ENCODE data around the gene NEK9.

The NEK9 gene

GRCh38 chr14:75109877-75110276 lies 17.0 kb downstream of the NEK9 start:
- TF ChIP-seq CTCF (conservative IDR thresholded peaks at IDR 0.05; ENCODE audit: low read length) = no peak
- DNase-seq (ENCODE audit: low read depth) = no peak
- no peak overlapping the region for H3K4me3 ChIP-seq (ENCODE audit: low read length)

GRCh38 chr14:75107186-75107585 lies 19.7 kb downstream of the NEK9 start:
- no peak for TF ChIP-seq CTCF (conservative IDR thresholded peaks at IDR 0.05; ENCODE audit: low read length)
- no peak overlapping the region for H3K4me3 ChIP-seq (ENCODE audit: low read length)
- DNase-seq (ENCODE audit: low read depth) = no peak

- TF ChIP-seq CTCF (conservative IDR thresholded peaks at IDR 0.05; ENCODE audit: low read length) = no peak
- no peak for DNase-seq (ENCODE audit: low read depth)
- no peak overlapping the region for H3K4me3 ChIP-seq (ENCODE audit: low read length)
Observed at GRCh38 chr14:75101491-75101890, 25.4 kb downstream of the NEK9 start.

GRCh38 chr14:75098682-75099081 lies 28.2 kb downstream of the NEK9 start:
- no peak for TF ChIP-seq CTCF (conservative IDR thresholded peaks at IDR 0.05; ENCODE audit: low read length)
- DNase-seq (ENCODE audit: low read depth) = no peak
- no peak overlapping the region for H3K4me3 ChIP-seq (ENCODE audit: low read length)

- no peak overlapping the region for H3K4me3 ChIP-seq (ENCODE audit: low read length)
- DNase-seq (ENCODE audit: low read depth) = no peak
- no peak for TF ChIP-seq CTCF (conservative IDR thresholded peaks at IDR 0.05; ENCODE audit: low read length)
Observed at GRCh38 chr14:75098212-75098611, 28.6 kb downstream of the NEK9 start.

GRCh38 chr14:75096959-75097358 lies 29.9 kb downstream of the NEK9 start:
- no peak for TF ChIP-seq CTCF (conservative IDR thresholded peaks at IDR 0.05; ENCODE audit: low read length)
- H3K4me3 ChIP-seq (ENCODE audit: low read length) = no peak overlapping the region
- no peak for DNase-seq (ENCODE audit: low read depth)

- H3K4me3 ChIP-seq (ENCODE audit: low read length) = no peak overlapping the region
- TF ChIP-seq CTCF (conservative IDR thresholded peaks at IDR 0.05; ENCODE audit: low read length) = no peak
- DNase-seq (ENCODE audit: low read depth) = no peak
Observed at GRCh38 chr14:75095690-75096089, 31.2 kb downstream of the NEK9 start.

Data from AG10803 (cell line).